Breast epithelium (tissue), 3 donors: ENCODE measurements around the gene RALGDS.

Experiments used
- CTCF ChIP-seq, 3 donors: fragments of 450-650 bp; IDR thresholded peaks; one replicate each; pipeline ENCODE4 v1.5.1; 2016 to 2017; ENCODE audit warnings: antibody characterized with exemption in 3 of 3, mild to moderate bottlenecking in 3 of 3, moderate library complexity in 3 of 3
- POLR2AphosphoS5 ChIP-seq, 3 donors: sonication (generic); formaldehyde crosslinking; IDR thresholded peaks; one replicate each; pipeline ENCODE4 v1.6.1; 2017; ENCODE audit warnings: antibody characterized with exemption in 3 of 3

GRCh38 chr9:133101356-133102189, 19.5 kb downstream of the RALGDS start:
- no peak for TF ChIP-seq CTCF (IDR thresholded peaks at IDR 0.05)
- TF ChIP-seq POLR2AphosphoS5 (IDR thresholded peaks at IDR 0.05), result no peak
